ENCODE results near the gene UBASH3A. TPM values are rescaled to one million over a fixed set of nuclear protein-coding genes. Genes with fewer than 3 reads are reported as not detected.

Gene UBASH3A
- total RNA-seq, 5 donors from 2014 or later (not counting 1 experiment from before 2014, with no cell fraction given) = 59.1 to 98.8 (median 80.5) TPM

DNA sequence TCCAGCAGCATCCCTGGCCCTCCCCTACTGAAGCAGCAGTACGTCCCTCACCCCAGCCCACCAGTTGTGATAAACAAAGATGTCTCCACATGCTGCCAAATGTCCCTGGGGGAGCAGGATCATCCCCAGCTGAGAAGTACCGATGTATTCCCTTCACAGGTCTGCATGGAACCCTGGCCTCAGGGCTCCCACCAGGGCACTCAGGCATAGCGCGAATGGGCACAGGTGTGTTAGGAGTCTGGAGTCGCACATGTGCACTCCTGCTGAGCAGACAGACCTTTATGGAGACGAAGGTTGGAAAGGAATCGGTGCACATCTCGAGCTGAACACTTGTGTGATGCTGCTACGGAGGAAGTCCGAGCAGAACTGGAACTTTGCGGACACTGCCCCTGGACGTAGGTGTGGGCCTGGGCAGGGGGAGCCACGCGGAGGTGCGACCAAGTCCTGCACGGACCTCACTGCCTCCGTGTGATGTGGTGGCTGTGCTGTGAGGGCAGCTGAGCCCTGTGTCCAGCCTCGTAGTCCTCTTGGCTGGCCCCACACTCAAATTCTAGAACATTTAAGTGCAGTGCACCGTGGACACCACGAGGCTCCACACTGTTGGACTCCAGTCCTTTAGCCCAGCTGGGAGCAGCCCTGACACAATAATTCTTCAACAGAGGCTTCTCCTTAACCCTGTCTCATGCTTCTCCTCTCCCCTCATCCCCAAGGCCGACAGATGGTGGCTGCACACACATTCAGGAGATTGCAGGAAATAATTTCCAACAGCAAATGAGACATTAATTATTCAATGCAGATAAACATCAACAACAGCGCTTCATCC is 48.9 kb downstream of the UBASH3A start:
- Mint-ChIP-seq H3K4me1 (peaks cover 41 to 43% (median 41%) of the 10 kb centered on the region in 3 donors), H3K27me3 (no peaks in the 10 kb centered on the region), H3K9me3 (no peaks in the 10 kb centered on the region), H3K36me3 (peaks cover 6% of the 10 kb centered on the region), H3K27ac (peak overlapping the region in 1 of 2 donors; percentile 16), H3K4me3 (no peak overlapping the region)
- H3K36me3 ChIP-seq (ENCODE audit: control insufficient read depth in 2 of 2, extremely low read depth in 1 of 2, insufficient read depth in 1 of 2, low read length in 1 of 2) = peaks cover 0 to 9% of the 10 kb centered on the region in 2 donors
- ChIA-PET CTCF (no interaction called here), POLR2A (interaction anchor here in 1 of 2 donors (0.6 kb wide), 1 partner anchor 177 kb away, joined by 3 read pairs; no protein-coding TSS in a partner anchor)
- H3K9me3 ChIP-seq = no peaks in the 10 kb centered on the region
- ATAC-seq (replicated peaks in 1 of 4) (no peak), DNase-seq (no peak)
- no peak overlapping the region for H3K27ac ChIP-seq (ENCODE audit: low read length)
- 88% methylated on average over 22 of the region's 22 CpGs for WGBS (ENCODE audit: insufficient coverage)
- H3K4me3 ChIP-seq (ENCODE audit: control insufficient read depth in 1 of 2, extremely low read depth in 1 of 2, low read length in 1 of 2) = no peak overlapping the region
- no peaks in the 10 kb centered on the region for H3K27me3 ChIP-seq (replicated peaks in 1 of 2; ENCODE audit: control insufficient read depth in 2 of 2, extremely low read depth in 1 of 2, insufficient read depth in 2 of 2, low read length in 1 of 2)
- peaks cover 7 to 38% of the 10 kb centered on the region in 2 experiments for H3K4me1 ChIP-seq (ENCODE audit: control insufficient read depth in 1 of 2, extremely low read depth in 1 of 2, insufficient read depth in 2 of 2, low read length in 2 of 2)

DNA sequence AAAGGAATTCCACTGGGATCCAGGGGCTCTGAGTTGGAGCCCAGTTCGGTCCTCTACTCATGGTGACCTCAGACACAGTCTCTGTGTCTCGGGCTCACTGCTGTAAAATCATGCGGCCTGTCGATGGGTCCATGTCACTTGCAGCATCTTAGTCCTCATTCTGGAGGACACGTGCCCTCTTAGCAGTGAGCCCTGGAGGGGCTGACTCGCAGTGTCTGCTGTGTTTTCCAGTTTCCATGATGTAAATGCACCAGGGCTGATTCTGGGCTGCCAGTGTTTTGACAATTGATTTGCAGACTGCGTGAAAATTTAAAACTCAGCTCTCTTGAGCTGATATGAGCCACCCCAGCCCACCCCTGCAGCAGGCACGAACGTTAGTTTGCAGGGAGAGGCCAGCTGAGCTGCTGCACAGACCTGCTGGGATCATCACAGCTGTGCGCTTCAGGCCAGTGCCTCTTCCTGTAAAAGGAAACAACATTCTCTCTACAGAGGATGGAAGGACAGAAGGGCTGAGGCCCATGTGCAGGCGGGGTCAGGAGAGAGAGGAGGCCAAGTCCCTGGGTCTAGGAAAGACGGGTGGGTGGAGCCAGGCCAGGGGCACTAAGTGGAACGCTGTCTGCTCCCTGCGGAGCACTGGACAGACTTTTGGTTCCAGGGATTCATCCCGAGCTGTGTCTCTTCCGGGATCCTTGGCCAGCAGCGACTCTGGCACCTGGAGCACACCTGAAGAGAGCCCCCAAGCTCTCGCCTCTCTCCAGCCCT is 49.7 kb downstream of the UBASH3A start:
- Histone ChIP-seq H3K27ac (ENCODE audit: low read length) (no peak overlapping the region), H3K4me3 (ENCODE audit: control insufficient read depth in 1 of 2, extremely low read depth in 1 of 2, low read length in 1 of 2) (no peak overlapping the region), H3K27me3 (replicated peaks in 1 of 2; ENCODE audit: control insufficient read depth in 2 of 2, extremely low read depth in 1 of 2, insufficient read depth in 2 of 2, low read length in 1 of 2) (no peaks in the 10 kb centered on the region), H3K4me1 (ENCODE audit: control insufficient read depth in 1 of 2, extremely low read depth in 1 of 2, insufficient read depth in 2 of 2, low read length in 2 of 2) (peaks cover 7 to 38% of the 10 kb centered on the region in 2 experiments), H3K36me3 (ENCODE audit: control insufficient read depth in 2 of 2, extremely low read depth in 1 of 2, insufficient read depth in 1 of 2, low read length in 1 of 2) (peaks cover 0 to 1% of the 10 kb centered on the region in 2 donors), H3K9me3 (no peaks in the 10 kb centered on the region)
- POLR2A ChIA-PET = no interaction called here
- Mint-ChIP-seq H3K36me3 (no peaks in the 10 kb centered on the region), H3K27ac (no peak overlapping the region), H3K27me3 (no peaks in the 10 kb centered on the region), H3K9me3 (no peaks in the 10 kb centered on the region), H3K4me1 (peaks cover 35 to 40% (median 39%) of the 10 kb centered on the region in 3 donors), H3K4me3 (no peak overlapping the region)
- 68% methylated on average over 13 of the region's 18 CpGs for WGBS (ENCODE audit: insufficient coverage)
- CTCF ChIA-PET = no interaction called here
- DNase-seq (no peak), ATAC-seq (replicated peaks in 1 of 4) (no peak)

DNA sequence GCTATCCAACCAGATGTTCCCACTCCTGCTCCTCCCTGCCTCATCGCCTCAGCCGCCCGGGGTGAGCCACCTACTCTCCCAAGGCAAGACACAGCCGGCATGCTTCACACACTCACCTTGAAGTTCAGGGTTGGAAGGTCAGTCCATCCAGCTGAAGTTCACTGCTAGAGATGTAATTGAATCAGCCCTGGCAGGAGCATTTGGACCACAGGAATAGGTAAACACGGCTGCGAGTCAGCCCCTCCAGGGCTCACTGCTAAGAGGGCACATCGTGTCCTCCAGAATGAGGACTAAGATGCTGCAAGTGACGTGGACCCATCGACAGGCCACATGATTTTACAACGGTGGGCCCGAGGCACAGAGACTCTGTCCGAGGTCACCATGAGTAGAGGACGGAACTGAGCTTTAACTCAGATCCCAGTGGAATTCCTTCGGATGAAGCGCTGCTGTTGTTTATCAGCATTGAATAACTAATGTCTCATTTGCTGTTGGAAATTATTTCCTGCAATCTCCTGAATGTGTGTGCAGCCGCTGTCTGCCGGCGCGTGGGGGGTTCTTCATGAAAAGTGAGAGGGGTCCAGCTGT is 50.4 kb downstream of the UBASH3A start:
- no peaks in the 10 kb centered on the region for H3K27me3 ChIP-seq (replicated peaks in 1 of 2; ENCODE audit: control insufficient read depth in 2 of 2, extremely low read depth in 1 of 2, insufficient read depth in 2 of 2, low read length in 1 of 2)
- Mint-ChIP-seq H3K9me3 (no peaks in the 10 kb centered on the region), H3K36me3 (no peaks in the 10 kb centered on the region), H3K27ac (no peak overlapping the region), H3K4me1 (peaks cover 30 to 38% (median 35%) of the 10 kb centered on the region in 3 donors), H3K4me3 (no peak overlapping the region), H3K27me3 (no peaks in the 10 kb centered on the region)
- 89% methylated on average over 15 of the region's 19 CpGs for WGBS (ENCODE audit: insufficient coverage)
- H3K9me3 ChIP-seq = no peaks in the 10 kb centered on the region
- no peak overlapping the region for H3K4me3 ChIP-seq (ENCODE audit: control insufficient read depth in 1 of 2, extremely low read depth in 1 of 2, low read length in 1 of 2)
- CTCF ChIA-PET = no interaction called here
- no peak overlapping the region for H3K27ac ChIP-seq (ENCODE audit: low read length)
- no peaks in the 10 kb centered on the region for H3K36me3 ChIP-seq (ENCODE audit: control insufficient read depth in 2 of 2, extremely low read depth in 1 of 2, insufficient read depth in 1 of 2, low read length in 1 of 2)
- ATAC-seq (replicated peaks in 1 of 4) = no peak
- POLR2A ChIA-PET = no interaction called here
- H3K4me1 ChIP-seq (ENCODE audit: control insufficient read depth in 1 of 2, extremely low read depth in 1 of 2, insufficient read depth in 2 of 2, low read length in 2 of 2) = peaks cover 7 to 34% of the 10 kb centered on the region in 2 experiments
- DNase-seq = no peak

DNA sequence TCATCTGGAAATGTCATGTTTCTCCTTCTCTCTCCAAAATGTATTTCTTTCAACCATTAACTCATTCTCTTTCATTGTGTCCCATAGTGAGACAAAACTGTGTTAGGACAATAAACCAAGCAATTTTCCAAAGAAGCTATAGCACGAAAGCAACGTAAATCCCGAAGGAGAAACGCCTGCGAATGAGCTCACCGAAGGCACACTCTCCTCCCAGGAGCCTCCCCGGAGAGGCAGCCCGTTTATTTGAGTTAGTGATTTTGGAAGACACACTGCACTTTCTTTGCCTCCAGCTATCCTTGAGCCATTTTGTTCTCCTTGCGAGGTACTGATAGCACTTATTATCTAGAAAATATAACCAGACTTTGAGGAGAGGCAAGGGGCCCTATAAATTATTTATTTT is 51.1 kb downstream of the UBASH3A start:
- peaks cover 7 to 30% of the 10 kb centered on the region in 2 experiments for H3K4me1 ChIP-seq (ENCODE audit: control insufficient read depth in 1 of 2, extremely low read depth in 1 of 2, insufficient read depth in 2 of 2, low read length in 2 of 2)
- no peaks in the 10 kb centered on the region for H3K27me3 ChIP-seq (replicated peaks in 1 of 2; ENCODE audit: control insufficient read depth in 2 of 2, extremely low read depth in 1 of 2, insufficient read depth in 2 of 2, low read length in 1 of 2)
- no peak overlapping the region for H3K4me3 Mint-ChIP-seq
- H3K36me3 Mint-ChIP-seq = no peaks in the 10 kb centered on the region
- CTCF ChIA-PET = interaction anchor here in 1 of 2 donors (0.5 kb wide), 1 partner anchor 160 kb away, joined by 3 read pairs; no protein-coding TSS in a partner anchor
- no CpG with 5 or more reads among the region's 9 CpGs for WGBS (ENCODE audit: insufficient coverage)
- no peaks in the 10 kb centered on the region for H3K9me3 Mint-ChIP-seq
- no peaks in the 10 kb centered on the region for H3K9me3 ChIP-seq
- H3K27ac Mint-ChIP-seq = no peak overlapping the region
- peaks cover 23 to 34% (median 33%) of the 10 kb centered on the region in 3 donors for H3K4me1 Mint-ChIP-seq
- H3K27me3 Mint-ChIP-seq = no peaks in the 10 kb centered on the region
- H3K4me3 ChIP-seq (ENCODE audit: control insufficient read depth in 1 of 2, extremely low read depth in 1 of 2, low read length in 1 of 2) = no peak overlapping the region
- DNase-seq (no peak), ATAC-seq (replicated peaks in 1 of 4) (no peak)
- H3K27ac ChIP-seq (ENCODE audit: low read length) = no peak overlapping the region
- POLR2A ChIA-PET = interaction anchor here in 1 of 2 donors (0.6 kb wide), 1 partner anchor 61 kb away, joined by 3 read pairs; no protein-coding TSS in a partner anchor
- H3K36me3 ChIP-seq (ENCODE audit: control insufficient read depth in 2 of 2, extremely low read depth in 1 of 2, insufficient read depth in 1 of 2, low read length in 1 of 2) = no peaks in the 10 kb centered on the region

DNA sequence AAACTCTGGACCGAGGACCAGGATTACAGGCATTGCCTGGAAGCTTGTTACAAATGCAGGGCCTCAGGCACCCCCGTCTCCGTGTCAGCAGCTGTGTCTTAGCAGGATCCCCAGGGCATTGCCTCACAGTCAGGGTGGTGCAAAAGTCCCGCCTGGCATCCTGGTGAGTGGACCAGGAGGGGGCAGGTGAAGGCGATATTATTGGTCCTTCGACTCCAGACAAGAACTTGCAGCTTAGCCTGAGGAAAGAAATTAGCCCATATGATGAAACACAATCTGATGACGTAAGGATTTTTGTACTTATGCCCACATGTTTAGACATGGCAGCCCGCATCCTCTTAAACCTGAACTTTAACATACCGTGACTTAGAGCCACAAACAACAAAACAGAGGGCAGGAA is 51.5 kb downstream of the UBASH3A start:
- ATAC-seq (replicated peaks in 1 of 4) (no peak), DNase-seq (no peak)
- ChIA-PET POLR2A (interaction anchor here in 1 of 2 donors (0.6 kb wide), 1 partner anchor 60 kb away, joined by 3 read pairs; no protein-coding TSS in a partner anchor), CTCF (interaction anchor here in 1 of 2 donors (0.6 to 1.5 kb wide), 2 partner anchors 36 to 51 kb away, joined by 3 to 8 read pairs; partner anchors contain the start of gene UBASH3A)
- no peak overlapping the region for H3K4me3 ChIP-seq (ENCODE audit: control insufficient read depth in 1 of 2, extremely low read depth in 1 of 2, low read length in 1 of 2)
- H3K4me1 Mint-ChIP-seq = peaks cover 22 to 34% (median 32%) of the 10 kb centered on the region in 3 donors
- no peaks in the 10 kb centered on the region for H3K36me3 ChIP-seq (ENCODE audit: control insufficient read depth in 2 of 2, extremely low read depth in 1 of 2, insufficient read depth in 1 of 2, low read length in 1 of 2)
- no peaks in the 10 kb centered on the region for H3K9me3 Mint-ChIP-seq
- 97% methylated on average over 7 of the region's 9 CpGs for WGBS (ENCODE audit: insufficient coverage)
- H3K4me1 ChIP-seq (ENCODE audit: control insufficient read depth in 1 of 2, extremely low read depth in 1 of 2, insufficient read depth in 2 of 2, low read length in 2 of 2) = peaks cover 7 to 30% of the 10 kb centered on the region in 2 experiments
- no peaks in the 10 kb centered on the region for H3K27me3 ChIP-seq (replicated peaks in 1 of 2; ENCODE audit: control insufficient read depth in 2 of 2, extremely low read depth in 1 of 2, insufficient read depth in 2 of 2, low read length in 1 of 2)
- no peaks in the 10 kb centered on the region for H3K36me3 Mint-ChIP-seq
- no peaks in the 10 kb centered on the region for H3K27me3 Mint-ChIP-seq
- H3K9me3 ChIP-seq = no peaks in the 10 kb centered on the region
- H3K27ac ChIP-seq (ENCODE audit: low read length) = no peak overlapping the region
- H3K27ac Mint-ChIP-seq = no peak overlapping the region
- H3K4me3 Mint-ChIP-seq = no peak overlapping the region

All from T-cell (primary cell).